Measurements from ENCODE around the gene SNRNP40. TPM values are rescaled to one million over a fixed set of nuclear protein-coding genes. Genes with fewer than 3 reads are reported as not detected.

The SNRNP40 gene
- total and polyA plus RNA-seq, 2 of the 13 experiments (the other 11 are each of a cell fraction or from before 2014, with no cell fraction given), result 51.0 to 147 TPM

GRCh38 chr1:31295874-31296485 lies 608 bp downstream of the SNRNP40 start:
- Histone ChIP-seq H3K9ac (ENCODE audit: insufficient read depth, low read depth, low read length) (peak overlapping the region; percentile 94), H3K4me2 (ENCODE audit: low read depth, low read length) (peak overlapping the region; percentile 82), H3K79me2 (ENCODE audit: insufficient read depth, low read length) (peaks cover 55% of the 10 kb centered on the region), H3K27ac (ENCODE audit: extremely low read length, insufficient read depth, low read length) (peak overlapping the region; percentile 82), H3K4me1 (ENCODE audit: insufficient read depth, low read length) (peaks cover 44% of the 10 kb centered on the region), H4K20me1 (ENCODE audit: insufficient read depth, low read length) (no peaks in the 10 kb centered on the region), H3K27me3 (ENCODE audit: control insufficient read depth in 1 of 2, insufficient read depth in 2 of 2, low read length in 2 of 2) (no peaks in the 10 kb centered on the region; a peak in 1 of 5 replicates), H3K4me3 (replicated peaks in 1 of 3; ENCODE audit: insufficient read depth in 1 of 3, low read depth in 2 of 3, low read length in 3 of 3) (peak overlapping the region; percentile 77 to 95 (median 84)), H3K36me3 (replicated peaks in 1 of 2; ENCODE audit: control insufficient read depth in 1 of 2, insufficient read depth in 2 of 2, low read length in 2 of 2) (peaks cover 10 to 28% of the 10 kb centered on the region in 2 experiments), H3K9me3 (ENCODE audit: low read length) (no peaks in the 10 kb centered on the region), H2AFZ (ENCODE audit: low read length) (peak overlapping the region; percentile 6)
- peak; percentile 8 for FAIRE-seq
- POLR2A ChIA-PET, result interaction anchor here (0.9 to 2.5 kb wide), 19 partner anchors 11 to 232 kb away, joined by 3 to 16 read pairs (median 4); partner anchors contain the start of genes FABP3 and PUM1
- in situ Hi-C loops (cut with HindIII; ENCODE audit: extremely low pct_ligation_motif_present, low pct_unique_long_range_greater_than_20kb) (no loop called here), intact Hi-C loops (cut with micrococcal nuclease; ENCODE audit: unreplicated experiment) (no loop called here)
- TSS peak; percentile 79 for BruUV-seq (replicated peaks)
- CTCF ChIA-PET (ENCODE audit: low intra/inter-chr PET ratio, low total read pairs), result no interaction called here
- ATAC-seq, result no peak
- DNase-seq (ENCODE audit: low spot score), result no peak
- 5% methylated on average over 17 of the region's 17 CpGs for WGBS (ENCODE audit: low lambda C conversion rate)
- no peak for TF ChIP-seq KLF11 (CRISPR knock-in tag; IDR thresholded peaks at IDR 0.05)
- TF ChIP-seq PAX8 (CRISPR knock-in tag; IDR thresholded peaks at IDR 0.05; ENCODE audit: borderline replicate concordance), result 0 out of 2 replicates have a peak, but pooled peaks have one; percentile 49
- no peak for TF ChIP-seq CENPT (CRISPR knock-in tag; IDR thresholded peaks at IDR 0.05; ENCODE audit: low read depth)
- no peak for TF ChIP-seq ZNF776 (CRISPR knock-in tag; IDR thresholded peaks at IDR 0.05)
- TF ChIP-seq THAP11 (CRISPR knock-in tag; IDR thresholded peaks at IDR 0.05), result no peak
- TF ChIP-seq NR2C2 (CRISPR knock-in tag; IDR thresholded peaks at IDR 0.05; ENCODE audit: borderline replicate concordance), result no peak
- TF ChIP-seq NR2F2 (IDR thresholded peaks at IDR 0.05; ENCODE audit: borderline replicate concordance, low read depth), result 0 out of 2 replicates have a peak, but pooled peaks have one; percentile 15
- no peak for TF ChIP-seq ZSCAN22 (CRISPR knock-in tag; IDR thresholded peaks at IDR 0.05)
- 0 out of 2 replicates have a peak, but pooled peaks have one; percentile 22 for TF ChIP-seq ZNF770 (CRISPR knock-in tag; IDR thresholded peaks at IDR 0.05)
- TF ChIP-seq ZFYVE20 (CRISPR knock-in tag; IDR thresholded peaks at IDR 0.05; ENCODE audit: borderline replicate concordance, low read depth), result no peak
- TF ChIP-seq ZNF335 (CRISPR knock-in tag; IDR thresholded peaks at IDR 0.05), result no peak
- no peak for TF ChIP-seq ZNF75D (CRISPR knock-in tag; IDR thresholded peaks at IDR 0.05; ENCODE audit: borderline replicate concordance)
- TF ChIP-seq KDM1A (CRISPR knock-in tag; IDR thresholded peaks at IDR 0.05), result 0 out of 2 replicates have a peak, but pooled peaks have one; percentile 26
- TF ChIP-seq ZNF205 (CRISPR knock-in tag; IDR thresholded peaks at IDR 0.05), result no peak
- TF ChIP-seq MAFF (IDR thresholded peaks at IDR 0.05; ENCODE audit: low read depth, low read length), result no peak
- TF ChIP-seq ZBTB42 (CRISPR knock-in tag; IDR thresholded peaks at IDR 0.05), result 0 out of 2 replicates have a peak, but pooled peaks have one; percentile 15
- no peak for TF ChIP-seq ZBTB34 (CRISPR knock-in tag; IDR thresholded peaks at IDR 0.05)
- 0 out of 2 replicates have a peak, but pooled peaks have one; percentile 5 for TF ChIP-seq PAXIP1 (CRISPR knock-in tag; conservative IDR thresholded peaks at IDR 0.05)

All from HepG2 (cell line).